ENCODE measurements around the gene NOX5.
"Not testable (repeated sequence)": the region's sequence is repeated elsewhere in the genome, so short reads cannot be mapped to it uniquely, and the experiment has no call there.

NOX5 gene

DNA sequence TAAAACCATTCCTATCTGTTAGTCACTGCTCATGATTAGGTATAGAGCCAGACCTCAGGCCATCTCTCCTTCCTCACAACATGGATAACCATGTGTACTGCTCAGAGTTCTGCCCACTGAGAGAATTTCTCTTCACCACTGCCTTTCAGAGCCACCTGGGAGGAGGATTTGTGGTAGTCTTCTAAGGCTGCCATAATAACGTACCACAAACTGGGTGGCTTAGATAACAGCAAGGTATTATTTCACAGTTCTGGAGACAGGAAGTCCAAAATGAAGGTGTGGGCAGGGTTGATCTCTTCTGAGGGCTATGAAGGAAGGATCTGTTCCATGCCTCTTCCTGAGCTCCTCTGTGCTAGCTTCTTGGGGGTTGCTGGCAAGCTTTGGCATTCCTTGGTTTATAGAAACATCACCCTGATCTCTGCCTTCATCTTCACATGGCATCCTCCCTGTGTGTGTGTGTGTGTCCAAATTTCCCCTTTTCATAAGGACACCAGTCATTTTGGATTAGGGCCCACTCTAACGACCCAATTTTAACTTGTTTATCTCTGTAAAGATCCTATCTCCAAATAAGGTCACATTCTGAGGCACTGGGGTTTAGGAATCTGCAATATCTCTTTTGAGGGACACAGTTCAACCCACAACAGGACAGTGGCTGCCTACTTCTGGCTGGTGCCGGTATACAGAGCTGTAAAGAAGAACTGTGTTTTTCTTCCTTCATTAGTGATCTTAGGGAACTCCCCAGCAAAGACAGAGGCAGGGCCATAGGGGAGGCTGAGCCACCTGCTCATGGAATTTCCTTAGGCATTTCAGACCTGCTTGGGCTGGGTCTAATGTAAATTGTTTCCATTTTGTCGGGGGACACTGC lies 42.1 kb upstream of the NOX5 start:
- H2AFZ ChIP-seq (ENCODE audit: low read depth, low read length), result no peak overlapping the region; the same call in 1 of the 2 replicates
- no peak overlapping the region for H3K4me2 ChIP-seq (ENCODE audit: low read length)
- H4K20me1 ChIP-seq (ENCODE audit: insufficient read depth, low read length), result no peaks in the 10 kb centered on the region
- H3K36me3 ChIP-seq (replicated peaks; ENCODE audit: low read depth, low read length), result no peaks in the 10 kb centered on the region
- H3K9me3 ChIP-seq (ENCODE audit: insufficient read depth, low read length), result no peaks in the 10 kb centered on the region; the same call in 1 of the 2 replicates
- peaks cover 25% of the 10 kb centered on the region for H3K27me3 ChIP-seq (ENCODE audit: low read depth, low read length)
- H3K4me1 ChIP-seq (ENCODE audit: low read length), result no peaks in the 10 kb centered on the region
- H3K27ac ChIP-seq (ENCODE audit: low read length), result no peak overlapping the region
- H3K79me2 ChIP-seq (ENCODE audit: low read length), result no peaks in the 10 kb centered on the region
- H3K9ac ChIP-seq (ENCODE audit: low read length), result no peak overlapping the region
- TF ChIP-seq, protein P1, sequence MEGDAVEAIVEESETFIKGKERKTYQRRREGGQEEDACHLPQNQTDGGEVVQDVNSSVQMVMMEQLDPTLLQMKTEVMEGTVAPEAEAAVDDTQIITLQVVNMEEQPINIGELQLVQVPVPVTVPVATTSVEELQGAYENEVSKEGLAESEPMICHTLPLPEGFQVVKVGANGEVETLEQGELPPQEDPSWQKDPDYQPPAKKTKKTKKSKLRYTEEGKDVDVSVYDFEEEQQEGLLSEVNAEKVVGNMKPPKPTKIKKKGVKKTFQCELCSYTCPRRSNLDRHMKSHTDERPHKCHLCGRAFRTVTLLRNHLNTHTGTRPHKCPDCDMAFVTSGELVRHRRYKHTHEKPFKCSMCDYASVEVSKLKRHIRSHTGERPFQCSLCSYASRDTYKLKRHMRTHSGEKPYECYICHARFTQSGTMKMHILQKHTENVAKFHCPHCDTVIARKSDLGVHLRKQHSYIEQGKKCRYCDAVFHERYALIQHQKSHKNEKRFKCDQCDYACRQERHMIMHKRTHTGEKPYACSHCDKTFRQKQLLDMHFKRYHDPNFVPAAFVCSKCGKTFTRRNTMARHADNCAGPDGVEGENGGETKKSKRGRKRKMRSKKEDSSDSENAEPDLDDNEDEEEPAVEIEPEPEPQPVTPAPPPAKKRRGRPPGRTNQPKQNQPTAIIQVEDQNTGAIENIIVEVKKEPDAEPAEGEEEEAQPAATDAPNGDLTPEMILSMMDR (IDR thresholded peaks at IDR 0.05; ENCODE audit: low read depth, low read length), result no peak
- no peak for TF ChIP-seq EZH2phosphoT487 (IDR thresholded peaks at IDR 0.05; ENCODE audit: low read depth)
- no peak overlapping the region for H3K4me3 ChIP-seq (ENCODE audit: low read length)

DNA sequence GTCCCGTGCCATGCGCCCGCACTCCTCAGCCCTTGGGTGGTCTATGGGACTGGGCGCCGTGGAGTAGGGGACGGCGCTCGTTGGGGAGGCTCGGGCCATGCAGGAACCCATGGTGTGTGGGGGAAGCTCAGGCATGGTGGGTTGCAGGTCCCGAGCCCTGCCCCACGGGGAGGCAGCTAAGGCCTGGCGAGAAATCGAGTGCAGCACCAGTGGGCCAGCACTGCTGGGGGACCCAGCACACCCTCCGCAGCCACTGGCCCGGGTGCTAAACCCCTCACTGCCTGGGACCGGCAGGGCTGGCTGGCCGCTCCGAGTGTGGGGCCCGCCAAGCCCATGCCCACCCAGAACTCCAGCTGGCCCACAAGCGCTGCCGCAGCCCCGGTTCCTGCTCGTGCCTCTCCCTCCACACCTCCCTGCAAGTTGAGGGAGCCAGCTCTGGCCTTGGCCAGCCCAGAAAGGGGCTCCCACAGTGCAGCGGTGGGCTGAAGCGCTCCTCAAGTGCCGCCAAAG lies 38.8 kb upstream of the NOX5 start:
- H3K27me3 ChIP-seq (ENCODE audit: low read depth, low read length), result peaks cover 28% of the 10 kb centered on the region
- H3K9me3 ChIP-seq (ENCODE audit: insufficient read depth, low read length); H3K9ac ChIP-seq (ENCODE audit: low read length); H4K20me1 ChIP-seq (ENCODE audit: insufficient read depth, low read length); H3K36me3 ChIP-seq (replicated peaks; ENCODE audit: low read depth, low read length); H3K79me2 ChIP-seq (ENCODE audit: low read length); H3K27ac ChIP-seq (ENCODE audit: low read length); H2AFZ ChIP-seq (ENCODE audit: low read depth, low read length); H3K4me3 ChIP-seq (ENCODE audit: low read length); H3K4me1 ChIP-seq (ENCODE audit: low read length); H3K4me2 ChIP-seq (ENCODE audit: low read length): not testable (repeated sequence)

DNA sequence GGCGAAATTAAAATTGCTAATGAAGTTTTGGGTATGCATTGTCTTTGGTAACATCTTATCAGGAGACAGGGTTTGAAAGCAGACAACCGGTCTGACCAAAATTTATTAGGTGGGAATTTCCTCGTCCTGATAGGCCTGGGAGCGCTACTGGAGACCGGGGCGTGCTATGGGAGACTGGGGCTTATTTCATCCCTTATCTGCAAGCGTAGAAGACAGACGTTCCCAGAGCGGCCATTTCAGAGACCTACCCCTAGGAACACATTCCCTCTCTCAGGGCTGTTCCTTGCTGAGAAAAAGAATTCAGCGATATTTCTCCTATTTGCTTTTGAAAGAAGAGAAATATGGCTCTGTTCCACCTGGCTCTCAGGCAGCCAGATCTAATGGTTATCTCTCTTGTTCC lies 37.1 kb upstream of the NOX5 start:
- H3K36me3 ChIP-seq (replicated peaks; ENCODE audit: low read depth, low read length); H2AFZ ChIP-seq (ENCODE audit: low read depth, low read length); H3K4me2 ChIP-seq (ENCODE audit: low read length); H3K4me1 ChIP-seq (ENCODE audit: low read length); H3K4me3 ChIP-seq (ENCODE audit: low read length); H4K20me1 ChIP-seq (ENCODE audit: insufficient read depth, low read length); H3K9me3 ChIP-seq (ENCODE audit: insufficient read depth, low read length); H3K9ac ChIP-seq (ENCODE audit: low read length); H3K79me2 ChIP-seq (ENCODE audit: low read length); H3K27ac ChIP-seq (ENCODE audit: low read length): not testable (repeated sequence)
- H3K27me3 ChIP-seq (ENCODE audit: low read depth, low read length), result peaks cover 30% of the 10 kb centered on the region

DNA sequence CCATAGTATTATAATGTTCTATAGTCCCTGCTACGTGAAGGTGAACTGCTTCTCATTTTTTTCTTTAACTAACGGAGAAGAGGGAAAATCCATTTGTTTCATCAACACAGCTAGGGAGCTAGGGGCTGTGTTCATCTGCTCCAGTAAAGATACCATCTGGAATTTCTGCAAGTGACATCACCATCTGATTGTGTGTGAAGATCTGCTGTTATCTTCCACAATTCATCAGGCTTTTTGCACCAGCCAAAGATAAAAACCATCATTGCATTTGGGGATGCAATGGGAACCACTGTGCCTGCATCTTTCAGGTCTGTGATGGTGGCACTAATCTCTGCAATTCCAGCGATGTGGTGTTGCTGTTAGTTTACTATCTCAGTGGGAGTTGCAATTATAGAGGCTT lies 35.5 kb upstream of the NOX5 start:
- no peaks in the 10 kb centered on the region for H3K36me3 ChIP-seq (replicated peaks; ENCODE audit: low read depth, low read length)
- no peaks in the 10 kb centered on the region for H4K20me1 ChIP-seq (ENCODE audit: insufficient read depth, low read length)
- no peak overlapping the region for H3K4me2 ChIP-seq (ENCODE audit: low read length)
- H3K9me3 ChIP-seq (ENCODE audit: insufficient read depth, low read length), result no peaks in the 10 kb centered on the region
- no peak overlapping the region for H3K27ac ChIP-seq (ENCODE audit: low read length)
- no peak overlapping the region for H2AFZ ChIP-seq (ENCODE audit: low read depth, low read length)
- H3K9ac ChIP-seq (ENCODE audit: low read length), result no peak overlapping the region
- no peaks in the 10 kb centered on the region for H3K4me1 ChIP-seq (ENCODE audit: low read length)
- H3K27me3 ChIP-seq (ENCODE audit: low read depth, low read length), result peaks cover 32% of the 10 kb centered on the region
- no peak overlapping the region for H3K4me3 ChIP-seq (ENCODE audit: low read length)
- TF ChIP-seq, protein P1 (IDR thresholded peaks at IDR 0.05; ENCODE audit: low read depth, low read length), result no peak
- no peak for TF ChIP-seq EZH2phosphoT487 (IDR thresholded peaks at IDR 0.05; ENCODE audit: low read depth)
- no peaks in the 10 kb centered on the region for H3K79me2 ChIP-seq (ENCODE audit: low read length)

DNA sequence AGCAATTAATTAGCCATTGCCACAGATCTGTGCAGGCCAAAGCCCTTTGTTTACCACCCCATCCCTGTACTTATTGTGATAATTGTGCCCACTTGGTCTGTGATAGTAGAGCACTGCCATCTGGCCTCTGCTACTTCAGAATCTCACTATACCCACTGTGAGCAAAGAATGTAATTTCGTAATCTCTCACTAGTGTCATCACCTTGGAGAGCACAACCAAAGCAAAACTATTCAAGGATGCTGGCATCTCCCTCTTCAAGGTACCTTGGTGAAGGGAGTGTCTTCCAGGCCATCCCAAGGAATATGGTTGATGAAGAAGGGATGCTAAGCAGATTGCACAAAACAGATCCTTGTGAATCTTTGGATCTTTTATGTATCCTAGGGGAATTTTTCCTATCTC lies 34.7 kb upstream of the NOX5 start:
- TF ChIP-seq, protein P1 (IDR thresholded peaks at IDR 0.05; ENCODE audit: low read depth, low read length), result no peak
- TF ChIP-seq EZH2phosphoT487 (IDR thresholded peaks at IDR 0.05; ENCODE audit: low read depth), result no peak
- Histone ChIP-seq H3K4me1 (ENCODE audit: low read length) (no peaks in the 10 kb centered on the region), H3K4me3 (ENCODE audit: low read length) (no peak overlapping the region), H3K27ac (ENCODE audit: low read length) (no peak overlapping the region), H2AFZ (ENCODE audit: low read depth, low read length) (no peak overlapping the region), H3K9ac (ENCODE audit: low read length) (no peak overlapping the region), H3K27me3 (ENCODE audit: low read depth, low read length) (peaks cover 32% of the 10 kb centered on the region), H4K20me1 (ENCODE audit: insufficient read depth, low read length) (no peaks in the 10 kb centered on the region), H3K79me2 (ENCODE audit: low read length) (no peaks in the 10 kb centered on the region), H3K4me2 (ENCODE audit: low read length) (no peak overlapping the region), H3K36me3 (replicated peaks; ENCODE audit: low read depth, low read length) (no peaks in the 10 kb centered on the region), H3K9me3 (ENCODE audit: insufficient read depth, low read length) (no peaks in the 10 kb centered on the region)
